Measurements from ENCODE around the gene STK10.
A peak's percentile ranks its signal among the peaks of the same experiment; 100 is the strongest.

STK10 gene

DNA sequence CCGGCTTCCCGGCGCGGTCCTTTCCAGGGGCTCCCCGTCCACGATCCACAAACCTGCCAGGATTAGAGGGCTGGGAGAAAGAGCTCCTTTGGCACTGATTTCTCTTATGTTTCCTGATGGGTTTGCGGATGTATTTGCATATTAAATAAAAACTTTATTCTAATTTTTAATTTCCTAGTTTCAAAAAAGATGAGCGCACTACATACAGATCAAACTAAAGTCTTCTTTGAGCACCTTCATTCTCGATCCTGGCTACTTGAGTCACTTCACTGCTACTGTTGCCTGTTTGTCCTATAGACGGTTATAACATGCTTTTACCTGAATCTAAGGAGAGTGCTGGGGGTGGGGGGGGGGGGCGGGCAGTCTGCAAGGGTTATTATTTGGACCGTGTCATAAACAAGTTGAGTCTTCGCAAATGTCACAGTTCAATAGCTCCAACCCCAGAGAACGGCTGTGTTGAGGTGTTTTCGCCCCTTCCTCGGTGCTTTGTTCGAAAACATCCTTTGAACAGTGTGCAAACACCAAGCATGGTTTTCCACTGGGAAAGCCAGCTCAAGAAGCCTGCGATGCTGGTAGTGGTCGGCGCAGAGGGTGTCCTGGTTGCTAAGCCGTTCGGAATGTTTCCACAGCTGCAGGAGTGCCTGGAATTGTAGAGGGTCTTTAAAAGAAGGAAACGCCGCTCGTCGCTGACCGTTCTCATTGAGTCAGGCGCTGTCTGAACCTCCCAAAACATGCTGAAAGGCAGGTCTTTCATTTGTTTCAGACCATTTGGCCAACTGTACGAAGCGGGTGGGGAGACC, 1.1 kb upstream of the STK10 start:
- DNase-seq (ENCODE audit: low spot score): no peak

DNA sequence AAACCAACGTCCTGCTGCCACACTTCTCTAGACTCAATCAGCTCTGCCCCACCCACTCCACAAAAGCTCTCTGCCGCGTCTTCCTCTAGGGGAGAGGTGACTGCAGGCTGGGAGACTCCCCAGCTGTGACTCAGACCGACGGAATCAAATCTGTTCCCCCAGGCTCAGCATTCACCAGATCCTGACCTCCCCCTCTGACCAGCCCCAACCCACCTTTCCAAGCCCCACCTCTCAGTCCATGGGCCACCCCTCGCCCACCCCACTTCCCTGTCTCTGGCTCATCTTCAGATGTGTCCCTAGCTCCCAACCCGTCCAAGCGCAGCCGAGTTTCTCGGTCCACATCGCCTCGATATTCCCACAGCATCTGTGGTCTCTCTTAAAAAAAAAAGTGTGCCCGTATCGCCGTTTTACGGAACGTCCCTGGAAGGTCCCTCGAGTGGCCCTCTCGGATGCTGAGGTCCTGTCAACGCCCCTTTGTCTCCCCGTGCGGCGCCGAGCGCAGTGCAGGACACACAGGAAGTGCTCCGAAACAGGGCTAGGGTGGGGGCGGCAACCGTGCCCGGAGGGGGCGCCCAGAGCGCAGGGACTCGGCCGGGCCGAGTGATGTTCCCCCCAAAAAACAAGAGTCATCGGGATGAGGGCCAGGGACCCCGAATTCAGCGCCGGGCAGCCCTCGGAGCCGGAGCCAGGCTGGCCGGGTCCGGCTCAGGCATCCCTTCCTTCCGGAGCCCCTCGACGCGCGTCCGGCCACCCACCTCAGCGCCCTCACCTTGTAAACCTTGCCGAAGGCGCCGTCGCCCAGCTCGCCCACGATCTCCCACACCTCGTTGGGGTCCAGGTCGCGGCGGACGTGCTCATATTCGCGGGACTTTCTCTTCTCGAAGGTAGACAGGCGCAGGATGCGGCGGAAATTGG, 649 bp downstream of the STK10 start:
- DNase-seq (ENCODE audit: low spot score): peak; percentile 82

GRCh38 chr5:172186114-172186695, 1.8 kb downstream of the STK10 start:
- no peak for DNase-seq (ENCODE audit: low spot score)

- DNase-seq (ENCODE audit: low spot score): no peak
Observed at GRCh38 chr5:172185096-172185461, 2.9 kb downstream of the STK10 start.

- no peak for DNase-seq (ENCODE audit: low spot score)
Observed at GRCh38 chr5:172183881-172184280, 4.1 kb downstream of the STK10 start.

DNA sequence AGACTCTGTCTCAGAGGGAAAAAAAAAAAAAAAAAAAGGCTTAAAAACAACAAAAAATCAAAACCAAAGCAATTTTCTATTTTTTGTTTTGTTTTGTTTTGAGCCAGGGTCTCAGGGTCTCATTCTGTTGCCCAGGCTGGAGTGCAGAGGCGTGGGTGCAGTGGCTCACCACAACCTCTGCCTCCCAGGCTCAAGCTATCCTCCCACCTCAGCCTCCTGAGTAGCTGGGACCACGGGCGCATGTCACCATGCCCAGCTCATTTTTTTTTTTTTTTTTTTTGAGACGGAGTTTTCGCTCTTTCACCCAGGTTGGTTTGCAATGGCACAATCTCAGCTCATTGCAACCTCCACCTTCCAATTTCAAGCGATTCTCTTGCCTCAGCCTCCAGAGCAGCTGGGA, 5.7 kb downstream of the STK10 start:
- no peak for DNase-seq (ENCODE audit: low spot score)

DNA sequence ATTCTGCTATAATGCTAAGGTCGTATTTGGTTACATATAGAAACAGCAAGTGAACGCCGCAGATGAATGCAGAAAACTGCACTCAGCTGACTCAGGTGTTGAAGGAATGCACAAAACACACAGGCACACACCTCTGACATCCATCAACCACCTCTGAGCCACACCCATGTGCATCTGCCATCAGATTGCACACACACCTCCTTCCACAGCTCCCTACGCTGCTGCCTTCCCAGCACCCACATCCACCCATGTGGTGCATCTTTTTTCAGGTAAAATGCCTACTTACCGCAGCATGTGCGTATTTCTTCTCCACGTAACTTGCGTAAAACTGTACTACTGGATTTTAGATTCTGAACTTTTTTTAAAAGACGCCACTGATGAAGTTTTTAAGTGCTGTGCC, 7.1 kb downstream of the STK10 start:
- DNase-seq (ENCODE audit: low spot score): no peak

- no peak for DNase-seq (ENCODE audit: low spot score)
Observed at GRCh38 chr5:172178991-172179989, 8.7 kb downstream of the STK10 start.

- DNase-seq (ENCODE audit: low spot score): no peak
Observed at GRCh38 chr5:172178301-172178987, 9.6 kb downstream of the STK10 start.

DNA sequence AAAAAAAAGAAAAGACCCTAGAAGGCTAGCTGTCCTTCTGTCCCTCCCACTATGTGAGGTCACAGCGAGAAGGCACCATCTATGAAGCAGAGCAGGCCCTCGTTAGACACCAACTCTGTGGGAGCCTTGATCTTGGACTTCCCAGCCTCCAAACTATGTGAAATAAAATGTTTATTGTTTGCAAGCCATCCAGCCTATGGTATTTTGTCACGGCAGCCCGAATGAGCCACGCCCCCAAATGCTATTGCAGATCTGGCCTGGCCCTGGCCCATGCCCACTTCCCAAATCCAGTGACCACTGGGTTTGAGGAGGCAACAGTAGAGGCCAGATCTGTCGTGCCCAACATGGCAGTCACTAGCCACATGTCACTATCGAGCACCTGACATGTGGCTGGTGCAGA, 10.8 kb downstream of the STK10 start:
- no peak for DNase-seq (ENCODE audit: low spot score)

DNA sequence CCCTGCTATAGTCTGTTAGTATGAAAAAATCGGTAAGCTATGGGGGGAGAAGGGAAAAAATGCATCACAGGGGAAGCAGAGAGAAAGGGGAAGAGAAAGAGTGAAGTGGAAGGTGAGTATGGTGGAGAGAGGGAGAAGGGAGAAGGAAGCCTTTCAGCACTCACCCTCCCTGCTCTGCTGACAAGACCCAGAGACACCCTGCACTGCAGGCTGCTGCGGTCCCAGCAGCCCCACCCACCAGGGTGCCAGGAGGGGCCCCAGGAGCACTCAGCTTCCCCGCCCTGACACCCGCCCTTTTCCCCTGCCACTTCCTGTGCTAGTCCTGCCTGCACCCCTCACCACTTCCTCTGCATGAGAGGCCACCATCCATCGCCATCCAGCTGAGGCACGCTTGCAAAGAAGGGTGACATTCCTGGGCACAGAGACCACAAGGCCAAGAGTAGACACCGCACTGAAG, 12.7 kb downstream of the STK10 start:
- no peak for DNase-seq (ENCODE audit: low spot score)

DNA sequence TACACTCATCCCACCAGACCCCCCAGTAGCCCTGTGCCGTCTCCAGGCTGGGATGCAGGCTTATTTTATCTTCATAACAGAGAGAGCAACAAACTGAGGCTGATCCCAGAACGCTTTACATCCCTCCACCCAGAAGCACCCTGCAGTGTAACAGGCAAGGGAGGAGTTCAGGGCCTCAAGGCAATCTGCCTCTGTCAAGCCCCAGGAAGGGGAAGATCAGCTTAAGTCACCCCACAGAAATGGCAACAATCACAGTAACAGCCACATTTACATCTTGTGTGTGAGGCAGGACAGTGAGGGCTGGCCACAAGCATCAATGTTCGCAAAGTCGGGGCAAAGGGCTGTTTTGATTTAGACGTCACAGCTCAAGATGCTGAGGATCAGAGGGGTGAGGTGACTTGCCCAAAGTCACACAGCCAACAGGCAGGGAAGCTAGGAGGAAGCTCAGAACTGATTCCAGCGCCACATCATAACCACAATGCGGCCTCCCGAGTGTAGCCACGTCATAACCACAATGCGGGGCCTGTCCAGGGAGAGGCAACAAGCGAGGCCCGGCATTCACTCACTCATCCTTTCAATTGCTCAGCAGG, 14.4 kb downstream of the STK10 start:
- DNase-seq (ENCODE audit: low spot score): no peak

DNA sequence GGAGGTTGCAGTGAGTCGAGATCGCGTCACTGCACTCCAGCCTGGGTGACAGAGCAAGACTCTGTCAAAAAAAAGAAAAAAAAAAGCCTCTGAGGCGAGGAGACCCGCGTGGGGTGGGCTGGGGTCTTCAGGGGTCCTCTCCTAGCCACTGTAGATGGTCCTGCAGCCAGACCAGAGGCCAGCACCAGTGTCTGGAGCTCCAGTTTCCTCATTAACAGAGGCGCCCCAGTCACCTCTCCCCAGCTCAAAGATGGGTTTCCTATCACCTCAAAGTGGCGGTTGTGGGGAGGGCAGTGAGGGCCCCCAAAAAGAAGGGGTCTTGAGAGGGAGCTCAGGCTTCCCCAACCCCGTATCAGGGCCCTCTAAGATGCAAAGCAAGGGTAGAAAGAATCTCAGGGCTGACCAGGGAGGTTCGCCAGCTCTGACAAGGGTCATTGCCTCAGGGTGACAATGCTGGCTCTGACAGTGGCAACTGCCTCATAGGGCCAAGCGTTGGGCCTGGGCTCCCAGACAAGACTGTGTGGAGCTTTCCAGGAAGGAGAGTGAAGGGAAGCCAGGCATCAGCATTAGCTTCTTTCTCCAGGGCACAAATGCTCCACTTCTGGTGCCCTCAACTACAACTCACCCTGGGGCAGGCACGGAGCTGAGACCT, 15.0 kb downstream of the STK10 start:
- DNase-seq (ENCODE audit: low spot score): no peak

GRCh38 chr5:172171118-172171517, 16.9 kb downstream of the STK10 start:
- DNase-seq (ENCODE audit: low spot score): no peak

GRCh38 chr5:172170251-172170701, 17.7 kb downstream of the STK10 start:
- DNase-seq (ENCODE audit: low spot score): no peak

DNA sequence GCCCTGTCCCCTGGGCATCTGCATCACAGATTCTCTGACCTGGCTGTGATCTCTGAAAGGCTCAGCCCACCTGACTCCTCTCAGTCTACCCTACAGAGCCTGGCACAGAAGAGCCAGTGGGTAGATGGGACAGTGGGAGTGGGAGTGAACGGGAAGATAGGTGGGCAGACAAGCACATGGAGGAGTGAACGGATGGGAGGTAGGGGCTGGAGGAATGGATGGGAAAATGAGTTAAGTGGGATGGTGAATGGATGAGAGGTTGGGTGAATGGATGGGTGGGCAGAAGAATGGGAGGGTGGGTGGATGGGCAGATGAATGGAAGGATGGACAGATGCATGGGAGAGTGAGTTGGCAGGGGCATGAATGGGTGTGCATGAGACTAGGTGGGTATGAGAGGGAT, 18.8 kb downstream of the STK10 start:
- DNase-seq (ENCODE audit: low spot score): no peak

GRCh38 chr5:172168311-172168710, 19.7 kb downstream of the STK10 start:
- DNase-seq (ENCODE audit: low spot score): no peak

- no peak for DNase-seq (ENCODE audit: low spot score)
Observed at GRCh38 chr5:172167895-172168294, 20.1 kb downstream of the STK10 start.

GRCh38 chr5:172166030-172166826, 21.8 kb downstream of the STK10 start:
- no peak for DNase-seq (ENCODE audit: low spot score)

Data from GM03348 (cell line).